Hepatocyte (in vitro differentiated cells): ENCODE measurements around the gene ANKRD22.

Experiments
- EZH2 ChIP-seq: fragments of 200-600 bp; sonication (generic); IDR thresholded peaks from 2 replicates; pipeline ENCODE4 v1.6.1; 2016; ENCODE audit warnings: antibody characterized with exemption, mild to moderate bottlenecking, borderline replicate concordance
- EZH2phosphoT487 ChIP-seq: fragments of 200-600 bp; sonication (generic); IDR thresholded peaks from one replicate; pipeline ENCODE4 v1.6.1; 2018; ENCODE audit warnings: antibody characterized with exemption, mild to moderate bottlenecking, low read depth, moderate library complexity; ENCODE audit not compliant: unreplicated experiment, severe bottlenecking
- TF ChIP-seq, protein P1 (sequence below): fragments of 200-600 bp; sonication (generic); IDR thresholded peaks from 2 replicates; pipeline ENCODE4 v1.5.1; 2016; ENCODE audit warnings: antibody characterized with exemption, mild to moderate bottlenecking; ENCODE audit not compliant: poor library complexity

DNA sequence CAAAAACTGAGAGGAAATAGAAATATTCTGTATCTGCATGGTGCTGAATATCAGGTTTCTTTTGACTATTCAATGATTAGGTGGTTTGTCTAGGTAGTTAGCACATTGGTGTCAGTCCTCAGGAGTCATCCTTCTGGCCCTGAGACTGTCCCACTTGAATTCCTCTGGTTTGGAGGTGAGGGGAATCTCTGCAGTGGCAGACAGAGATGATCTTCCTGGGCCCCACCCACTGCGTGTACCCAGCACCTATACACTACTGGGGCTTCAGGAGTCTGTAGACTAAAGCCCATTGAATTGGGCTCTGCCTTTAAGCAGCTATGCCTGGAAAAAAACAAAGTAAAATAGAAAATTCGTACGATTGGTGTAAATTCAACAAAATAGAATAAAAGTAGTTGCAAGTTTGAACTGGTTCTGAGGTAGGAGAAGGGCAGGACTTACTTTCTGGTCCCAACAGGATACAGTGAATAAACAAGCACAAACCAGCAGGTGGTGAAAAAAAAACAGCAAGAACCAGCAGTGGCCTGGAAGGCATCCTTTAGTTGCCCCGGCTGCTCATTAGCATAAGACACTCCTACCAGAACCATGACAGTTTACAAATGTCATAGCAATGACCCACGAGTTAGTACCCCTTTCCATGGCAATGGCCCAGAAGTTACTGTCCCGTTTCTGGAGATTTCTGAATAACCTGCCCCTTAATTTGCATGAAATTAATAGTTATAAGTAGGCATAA, 47.4 kb downstream of the ANKRD22 start:
- TF ChIP-seq EZH2 (no peak), EZH2phosphoT487 (no peak)
- TF ChIP-seq, protein P1, sequence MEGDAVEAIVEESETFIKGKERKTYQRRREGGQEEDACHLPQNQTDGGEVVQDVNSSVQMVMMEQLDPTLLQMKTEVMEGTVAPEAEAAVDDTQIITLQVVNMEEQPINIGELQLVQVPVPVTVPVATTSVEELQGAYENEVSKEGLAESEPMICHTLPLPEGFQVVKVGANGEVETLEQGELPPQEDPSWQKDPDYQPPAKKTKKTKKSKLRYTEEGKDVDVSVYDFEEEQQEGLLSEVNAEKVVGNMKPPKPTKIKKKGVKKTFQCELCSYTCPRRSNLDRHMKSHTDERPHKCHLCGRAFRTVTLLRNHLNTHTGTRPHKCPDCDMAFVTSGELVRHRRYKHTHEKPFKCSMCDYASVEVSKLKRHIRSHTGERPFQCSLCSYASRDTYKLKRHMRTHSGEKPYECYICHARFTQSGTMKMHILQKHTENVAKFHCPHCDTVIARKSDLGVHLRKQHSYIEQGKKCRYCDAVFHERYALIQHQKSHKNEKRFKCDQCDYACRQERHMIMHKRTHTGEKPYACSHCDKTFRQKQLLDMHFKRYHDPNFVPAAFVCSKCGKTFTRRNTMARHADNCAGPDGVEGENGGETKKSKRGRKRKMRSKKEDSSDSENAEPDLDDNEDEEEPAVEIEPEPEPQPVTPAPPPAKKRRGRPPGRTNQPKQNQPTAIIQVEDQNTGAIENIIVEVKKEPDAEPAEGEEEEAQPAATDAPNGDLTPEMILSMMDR, result no peak
